GM15510 (cell line): Measurements from ENCODE around the gene TGM6.

Experiments used
- POLR2A ChIP-seq: IDR thresholded peaks from 3 replicates; pipeline ENCODE4 v1.6.1; 2011; ENCODE audit warnings: borderline replicate concordance; ENCODE audit not compliant: insufficient read length; ENCODE audit errors: extremely low read depth

TGM6 gene

DNA sequence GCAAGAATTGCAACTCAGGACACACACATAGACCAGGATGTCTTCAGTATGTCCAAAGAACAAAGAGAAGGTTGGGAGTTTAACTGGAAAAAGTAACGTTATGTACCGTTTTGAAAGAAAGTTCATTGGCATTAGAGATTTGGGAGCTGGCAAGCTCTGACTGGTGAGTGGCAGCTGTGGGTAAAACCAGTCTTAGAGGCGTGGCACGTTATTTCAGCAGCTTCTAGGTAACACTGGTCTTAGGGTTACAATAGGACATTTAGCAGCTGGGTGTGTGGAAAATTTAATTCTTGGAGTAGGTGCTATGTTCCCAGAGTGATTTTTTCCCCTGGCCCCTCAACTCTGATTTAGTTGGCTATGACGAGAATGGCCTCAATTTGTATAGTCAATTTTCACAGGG is 70.7 kb downstream of the TGM6 start:
- no peak for TF ChIP-seq POLR2A

- TF ChIP-seq POLR2A = no peak
Measured at GRCh38 chr20:2451939-2452732, 71.4 kb downstream of the TGM6 start.

- TF ChIP-seq POLR2A = no peak
Measured at GRCh38 chr20:2453792-2454191, 73.1 kb downstream of the TGM6 start.

- no peak for TF ChIP-seq POLR2A
Measured at GRCh38 chr20:2455771-2456497, 75.2 kb downstream of the TGM6 start.

- no peak for TF ChIP-seq POLR2A
Measured at GRCh38 chr20:2458919-2459499, 78.3 kb downstream of the TGM6 start.

DNA sequence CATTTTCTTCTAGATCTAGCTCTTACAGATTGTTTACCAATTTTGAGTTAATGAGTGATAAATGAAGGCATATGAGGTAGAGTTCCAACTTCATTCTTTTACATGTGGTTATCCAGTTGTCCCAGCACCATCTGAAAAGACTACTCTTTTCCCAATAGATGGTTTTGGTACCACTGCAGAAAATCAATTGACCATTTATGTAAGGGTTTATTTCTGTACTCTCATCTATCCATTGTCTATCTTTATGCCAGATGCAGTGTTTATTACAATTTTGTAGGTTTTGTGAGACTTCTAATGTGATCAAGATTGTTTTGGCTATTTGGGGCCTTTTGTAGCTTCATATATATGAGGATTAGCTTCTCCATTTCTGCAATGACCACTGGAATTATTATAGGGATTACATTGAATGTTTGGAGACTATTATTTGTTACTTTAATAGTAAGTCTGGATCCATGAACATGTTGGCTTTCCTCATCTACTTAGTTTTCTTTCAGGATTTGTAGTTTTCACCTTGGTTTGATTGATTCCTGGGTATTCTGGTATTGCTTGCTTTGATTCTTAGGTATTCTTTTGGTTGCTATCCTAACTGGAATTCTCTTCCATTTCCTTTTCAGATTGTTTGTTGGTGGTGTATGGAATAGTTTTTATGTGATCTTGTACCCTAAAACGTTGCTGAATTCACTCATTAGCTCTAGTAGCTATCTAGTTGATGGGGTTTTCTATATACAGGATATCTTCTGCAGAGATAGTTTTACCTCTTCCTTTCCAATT is 79.5 kb downstream of the TGM6 start:
- TF ChIP-seq POLR2A = no peak

GRCh38 chr20:2460752-2461424 is 80.2 kb downstream of the TGM6 start:
- TF ChIP-seq POLR2A = no peak

GRCh38 chr20:2462484-2462883 is 81.8 kb downstream of the TGM6 start:
- no peak for TF ChIP-seq POLR2A

GRCh38 chr20:2463616-2464365 is 83.1 kb downstream of the TGM6 start:
- TF ChIP-seq POLR2A = no peak

DNA sequence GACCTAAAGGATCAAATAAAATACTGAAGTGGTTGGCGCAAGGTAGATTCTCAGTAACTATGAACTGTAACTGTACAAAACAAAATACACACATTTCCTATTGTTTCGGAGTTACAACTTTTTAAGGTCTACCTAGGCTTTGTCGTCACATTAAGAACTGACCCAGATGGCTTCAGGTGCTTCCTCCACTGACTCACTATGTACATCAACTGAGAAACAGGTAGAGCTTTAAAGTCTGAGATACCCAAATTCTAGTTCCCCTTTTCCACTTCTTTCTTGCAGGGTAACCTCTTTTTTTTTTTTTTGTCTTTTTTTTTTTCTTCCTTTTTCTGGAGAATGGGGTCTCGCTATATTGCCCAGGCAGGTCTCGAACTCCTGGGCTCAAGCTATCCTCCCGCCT is 84.4 kb downstream of the TGM6 start:
- TF ChIP-seq POLR2A = no peak

- TF ChIP-seq POLR2A = no peak
Measured at GRCh38 chr20:2467412-2467811, 86.7 kb downstream of the TGM6 start.

DNA sequence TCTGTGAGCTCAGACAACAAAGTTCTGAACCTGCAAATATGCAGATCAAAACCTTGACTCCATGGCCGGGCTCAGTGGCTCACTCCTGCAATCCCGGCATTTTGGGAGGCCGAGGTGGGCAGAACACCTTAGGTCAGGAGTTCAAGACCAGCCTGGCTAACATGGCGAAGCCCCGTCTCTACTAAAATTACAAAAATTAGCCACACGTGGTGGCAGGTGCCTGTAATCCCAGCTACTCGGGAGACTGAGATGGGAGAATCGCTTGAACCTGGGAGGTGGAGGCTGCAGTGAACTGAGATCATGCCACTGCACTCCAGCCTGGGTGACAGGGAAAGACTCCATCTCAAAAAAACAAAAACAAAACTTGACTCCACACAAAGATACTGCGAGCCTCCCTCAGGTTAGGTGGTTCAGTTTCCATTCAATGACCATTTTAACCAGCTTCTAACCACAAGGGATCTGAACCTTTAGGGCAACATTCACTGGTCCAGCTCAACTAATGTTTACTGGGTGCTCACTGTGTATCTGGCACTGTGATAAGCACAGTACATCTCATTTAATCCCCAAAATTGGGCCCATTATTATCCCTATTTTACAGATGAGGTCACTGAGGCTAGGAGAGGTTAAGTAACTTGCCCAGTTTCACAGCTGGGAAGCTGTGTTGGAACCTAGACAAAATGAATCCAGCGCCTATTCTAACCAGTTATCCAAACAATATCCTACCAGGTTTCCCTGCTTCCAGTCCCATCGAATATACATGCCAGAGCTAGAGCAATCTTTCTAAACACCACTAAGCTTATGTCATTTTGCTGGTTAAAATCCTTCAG is 88.1 kb downstream of the TGM6 start:
- TF ChIP-seq POLR2A = no peak

DNA sequence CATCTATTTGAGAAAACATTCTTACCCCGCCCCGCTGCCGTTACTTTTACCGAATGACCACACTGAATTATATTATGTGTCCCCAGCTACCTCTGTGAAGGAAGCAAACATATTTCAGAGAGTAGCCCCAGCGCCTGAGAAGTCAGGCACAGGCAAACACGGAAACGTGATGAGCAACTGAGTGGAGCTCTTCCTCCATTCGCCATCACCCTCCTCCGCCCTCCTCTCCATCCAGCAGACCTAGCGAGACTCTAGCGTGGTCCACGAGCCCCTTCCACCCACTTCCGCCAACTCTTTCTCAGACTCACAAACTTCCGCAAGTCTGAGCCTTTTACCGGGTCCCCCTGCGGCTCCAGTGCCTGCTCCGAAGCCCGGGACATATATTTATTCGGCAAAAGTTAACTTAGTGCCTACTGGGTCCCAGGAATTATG is 89.3 kb downstream of the TGM6 start:
- TF ChIP-seq POLR2A = no peak
